HG03442 (cell line): ENCODE measurements around the gene PLXDC2.
"Not testable (repeated sequence)": the region's sequence is repeated elsewhere in the genome, so short reads cannot be mapped to it uniquely, and the experiment has no call there.

Experiments
- ATAC-seq: cut with Tn5 transposase; IDR thresholded peaks from one replicate; pipeline ENCODE4 v1.9.1; 2021; ENCODE audit warnings: mild to moderate bottlenecking, moderate library complexity; ENCODE audit not compliant: unreplicated experiment

The PLXDC2 gene

DNA sequence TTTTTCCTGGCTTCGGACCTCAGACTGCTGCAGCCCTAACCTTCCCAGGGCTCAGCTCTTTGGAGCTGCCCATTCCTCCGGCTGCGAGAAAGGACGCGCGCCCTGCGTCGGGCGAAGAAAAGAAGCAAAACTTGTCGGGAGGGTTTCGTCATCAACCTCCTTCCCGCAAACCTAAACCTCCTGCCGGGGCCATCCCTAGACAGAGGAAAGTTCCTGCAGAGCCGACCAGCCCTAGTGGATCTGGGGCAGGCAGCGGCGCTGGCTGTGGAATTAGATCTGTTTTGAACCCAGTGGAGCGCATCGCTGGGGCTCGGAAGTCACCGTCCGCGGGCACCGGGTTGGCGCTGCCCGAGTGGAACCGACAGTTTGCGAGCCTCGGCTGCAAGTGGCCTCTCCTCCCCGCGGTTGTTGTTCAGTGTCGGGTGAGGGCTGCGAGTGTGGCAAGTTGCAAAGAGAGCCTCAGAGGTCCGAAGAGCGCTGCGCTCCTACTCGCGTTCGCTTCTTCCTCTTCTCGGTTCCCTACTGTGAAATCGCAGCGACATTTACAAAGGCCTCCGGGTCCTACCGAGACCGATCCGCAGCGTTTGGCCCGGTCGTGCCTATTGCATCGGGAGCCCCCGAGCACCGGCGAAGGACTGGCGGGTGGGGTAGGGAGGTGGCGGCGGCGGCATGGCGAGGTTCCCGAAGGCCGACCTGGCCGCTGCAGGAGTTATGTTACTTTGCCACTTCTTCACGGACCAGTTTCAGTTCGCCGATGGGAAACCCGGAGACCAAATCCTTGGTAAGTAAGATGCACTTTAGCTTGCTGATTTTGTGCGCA, at the start of gene PLXDC2:
TSS of gene PLXDC2 (plus strand) at position 22 of the 820 bp plus-strand sequence.
- no peak for ATAC-seq

DNA sequence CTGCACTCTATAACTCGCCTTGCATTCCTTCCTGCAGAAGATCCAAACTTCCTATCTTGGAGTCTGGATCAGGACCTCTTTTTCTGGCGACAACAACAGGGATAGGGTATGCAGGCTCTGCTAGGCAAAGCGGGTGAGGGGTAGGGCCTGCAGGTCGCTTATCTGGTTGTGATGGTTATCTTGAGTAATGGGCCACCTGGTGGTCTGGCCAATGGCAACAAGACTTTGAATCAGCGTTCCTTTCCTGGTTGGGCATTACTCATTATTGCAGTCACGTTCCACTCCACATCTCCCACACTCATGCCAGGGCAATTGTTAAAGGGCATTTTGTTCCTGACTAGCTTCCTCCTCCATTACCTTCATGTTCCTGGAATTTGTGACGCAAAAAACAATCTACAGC, 48.4 kb upstream of the PLXDC2 start:
- ATAC-seq: no peak

DNA sequence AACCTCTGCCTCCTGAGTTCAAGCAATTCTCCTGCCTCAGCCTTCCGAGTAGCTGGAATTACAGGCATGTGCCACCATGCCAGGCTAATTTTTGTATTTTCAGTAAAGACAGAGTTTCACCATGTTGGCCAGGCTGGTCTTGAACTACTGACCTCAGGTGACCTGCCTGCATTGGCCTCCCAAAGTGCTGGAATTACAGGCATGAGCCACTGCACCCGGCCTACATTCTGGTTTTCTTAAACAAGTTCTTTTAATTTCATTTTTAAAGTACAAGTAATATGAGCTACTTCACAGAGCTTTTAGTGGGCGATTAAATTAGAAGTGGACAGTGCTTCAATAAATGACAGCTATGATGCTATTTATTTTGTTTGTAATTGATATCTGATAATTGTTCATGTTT, 46.4 kb upstream of the PLXDC2 start:
- not testable (repeated sequence) for ATAC-seq

DNA sequence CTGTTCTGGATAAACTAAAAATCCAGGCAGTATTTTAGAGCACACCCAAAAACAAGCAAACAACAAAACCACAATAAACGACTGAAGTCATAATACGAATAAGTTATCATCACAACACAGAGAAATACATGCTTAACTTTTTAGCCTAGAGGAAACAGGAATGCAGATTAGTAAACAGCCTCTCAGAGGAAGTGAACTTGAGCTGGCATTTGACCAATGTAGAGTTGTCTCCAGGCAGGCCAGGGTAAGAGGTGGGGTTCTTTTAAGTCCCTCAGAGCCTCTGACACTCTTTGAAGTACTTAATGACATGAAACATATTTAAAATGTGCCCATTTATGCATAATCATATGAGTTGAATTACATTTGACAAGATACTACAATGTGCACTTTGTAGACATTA, 43.3 kb upstream of the PLXDC2 start:
- ATAC-seq: no peak

DNA sequence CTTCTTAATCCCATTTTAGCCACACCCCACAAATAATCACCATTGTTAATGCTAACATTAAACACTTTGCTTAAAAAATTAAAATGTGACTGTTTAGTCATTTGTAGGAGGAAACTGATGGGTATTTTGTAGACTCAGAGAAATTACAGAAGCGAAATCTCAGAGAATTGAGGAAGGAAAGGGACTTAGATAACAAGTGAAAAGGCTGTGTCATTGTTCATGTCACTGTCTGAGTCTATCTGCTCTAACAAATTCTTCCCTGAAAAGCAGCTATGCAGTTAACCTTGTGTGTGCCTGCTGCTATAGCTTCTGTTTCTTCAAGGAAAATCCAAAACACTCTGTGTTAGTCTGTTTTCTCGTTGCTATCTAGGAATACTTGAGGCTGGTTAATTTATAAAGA, 40.9 kb upstream of the PLXDC2 start:
- ATAC-seq: no peak

DNA sequence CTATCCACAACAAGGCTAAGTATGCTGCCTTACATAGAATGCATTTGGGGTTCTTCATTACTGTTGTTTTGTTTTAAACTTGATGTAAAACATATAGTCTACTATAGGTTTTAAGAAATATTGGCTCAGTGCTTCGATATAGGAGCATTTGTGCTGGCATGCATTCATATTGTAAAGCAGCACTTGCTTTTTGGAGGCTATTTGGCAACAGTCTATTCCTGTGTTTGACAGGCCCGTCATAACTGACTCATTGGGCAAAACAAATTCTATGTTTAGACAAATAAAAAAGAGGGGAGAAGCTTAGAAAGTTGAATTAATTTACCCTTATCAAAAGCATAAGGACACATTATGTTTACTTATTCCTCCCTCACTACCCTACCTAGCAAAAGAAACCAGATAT, 38.4 kb upstream of the PLXDC2 start:
- no peak for ATAC-seq

DNA sequence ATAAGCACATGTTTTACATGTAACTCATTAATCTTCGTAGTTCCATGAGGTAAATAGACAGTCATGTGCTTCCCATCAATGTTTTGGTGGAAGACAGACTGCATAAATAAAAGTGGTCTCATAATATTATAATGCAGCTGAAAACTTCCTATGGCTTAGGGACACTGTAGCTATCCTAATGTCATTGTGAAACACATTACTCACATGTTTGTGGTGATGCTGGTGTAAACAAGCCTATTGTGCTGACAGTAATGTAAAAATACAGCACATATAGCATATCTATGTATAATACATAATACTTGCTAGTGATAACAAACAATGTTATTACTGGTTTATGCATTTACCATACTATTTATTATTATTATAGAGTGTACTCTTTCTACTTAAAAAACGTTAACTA, 37.2 kb upstream of the PLXDC2 start:
- no peak for ATAC-seq

DNA sequence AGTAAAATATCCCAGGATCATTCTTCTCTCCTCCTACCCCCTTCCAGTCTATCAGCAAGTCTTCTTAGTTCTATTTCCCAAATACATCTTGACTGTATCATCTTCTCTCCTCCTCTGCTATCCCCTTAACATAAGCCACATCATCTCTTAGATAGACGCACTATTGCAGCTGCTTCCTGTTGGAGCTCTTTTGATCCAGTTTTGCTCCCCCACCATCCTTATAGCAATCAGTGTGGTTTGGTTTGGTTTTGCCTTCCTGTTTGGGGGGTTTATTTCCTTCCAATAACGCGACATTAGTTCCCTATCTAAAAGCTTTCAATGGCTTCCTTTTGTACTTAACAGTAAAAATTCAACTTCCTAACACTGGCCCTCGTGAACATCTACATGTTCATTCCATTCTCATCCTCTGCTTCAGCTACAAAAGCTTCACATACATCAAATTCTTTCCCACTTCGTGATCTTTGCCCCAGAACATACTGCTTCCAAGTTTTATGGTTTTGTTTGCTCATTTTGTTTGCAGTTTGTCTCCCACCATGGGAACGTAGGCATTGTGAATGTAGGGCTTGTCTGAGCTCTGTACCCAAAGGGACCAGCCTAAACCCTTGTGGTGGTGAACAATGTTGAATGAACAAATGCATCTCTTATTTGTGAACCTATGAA, 33.7 kb upstream of the PLXDC2 start:
- no peak for ATAC-seq

DNA sequence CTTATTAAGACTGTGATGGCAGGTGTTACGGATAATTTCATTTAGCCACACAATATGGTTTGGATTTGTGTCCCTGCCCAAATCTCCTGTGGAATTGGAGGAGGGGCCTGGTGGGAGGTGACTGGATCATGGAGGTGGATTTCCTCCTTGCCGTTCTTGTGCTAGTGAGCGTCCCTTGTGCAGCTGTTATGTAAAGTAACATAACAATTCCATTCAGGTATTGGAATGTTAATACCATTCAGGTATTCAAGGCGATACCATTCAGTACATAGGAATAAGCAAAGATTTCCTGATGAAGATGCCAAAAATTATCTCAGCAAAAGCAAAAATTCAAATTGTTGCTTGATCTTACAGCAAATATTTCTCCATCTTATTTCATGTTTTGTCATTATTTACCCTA, 32.5 kb upstream of the PLXDC2 start:
- ATAC-seq: no peak

DNA sequence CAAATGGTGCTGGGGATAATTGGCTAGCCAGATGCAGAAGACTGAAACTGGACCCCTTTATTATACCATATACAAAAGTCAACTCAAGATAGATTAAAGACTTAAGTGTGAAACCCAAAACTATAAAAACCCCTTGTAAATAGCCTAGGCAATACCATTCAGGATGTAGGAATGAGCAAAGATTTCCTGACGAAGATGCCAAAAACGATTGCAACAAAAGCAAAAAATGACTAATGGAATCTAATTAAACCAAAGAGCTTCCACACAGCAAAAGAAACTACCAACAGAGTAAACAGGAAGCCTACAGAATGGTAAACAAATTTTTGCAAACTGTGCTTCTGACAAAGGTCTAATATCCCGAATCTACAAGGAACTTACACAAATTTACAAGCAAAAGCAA, 30.9 kb upstream of the PLXDC2 start:
- ATAC-seq: no peak

DNA sequence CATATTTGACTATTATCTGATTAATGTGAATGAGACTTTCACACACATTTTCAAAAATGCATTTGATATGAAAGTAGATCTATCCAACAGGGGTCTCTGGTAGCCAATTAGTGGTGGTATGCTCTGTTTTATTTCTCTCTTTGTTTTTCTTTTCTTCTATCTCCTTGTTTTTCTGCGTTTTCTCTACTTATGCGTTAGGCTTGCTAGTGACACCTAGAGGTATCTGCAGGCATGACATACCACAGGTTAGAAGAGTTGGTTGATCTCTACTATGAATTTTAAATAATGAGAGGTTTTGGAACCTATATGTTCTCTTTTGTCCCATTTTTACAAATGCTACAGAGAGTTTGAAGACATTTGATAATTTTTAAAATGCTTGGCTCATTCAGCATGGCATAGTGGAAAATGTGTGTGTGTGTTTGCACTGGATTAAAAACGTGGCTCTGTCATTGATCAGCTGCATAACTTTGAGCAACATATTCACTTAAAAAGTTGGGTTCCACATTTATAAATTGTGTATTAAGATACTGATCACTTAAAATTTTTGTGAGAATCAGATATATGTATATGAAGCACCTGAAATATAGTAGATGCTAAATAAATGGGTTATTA, 28.1 kb upstream of the PLXDC2 start:
- ATAC-seq: no peak

DNA sequence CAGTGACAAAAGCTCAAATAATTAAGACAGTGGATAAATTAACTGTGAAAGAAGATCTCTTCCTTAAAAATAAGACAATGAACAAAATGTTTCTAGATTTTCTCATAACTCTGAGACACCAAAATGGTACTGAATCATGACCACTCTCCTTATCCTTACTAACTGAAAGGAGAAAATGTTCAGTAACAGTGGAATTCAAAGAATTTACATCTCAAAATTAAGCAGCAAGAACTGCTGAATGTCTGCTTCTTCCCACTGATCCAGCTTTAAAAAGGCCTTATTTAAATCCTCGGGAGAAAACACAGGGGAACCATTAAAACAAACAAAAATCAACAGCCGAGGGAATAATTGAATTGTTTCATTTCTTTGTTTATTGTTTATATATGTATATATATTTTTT, 27.3 kb upstream of the PLXDC2 start:
- ATAC-seq: no peak

DNA sequence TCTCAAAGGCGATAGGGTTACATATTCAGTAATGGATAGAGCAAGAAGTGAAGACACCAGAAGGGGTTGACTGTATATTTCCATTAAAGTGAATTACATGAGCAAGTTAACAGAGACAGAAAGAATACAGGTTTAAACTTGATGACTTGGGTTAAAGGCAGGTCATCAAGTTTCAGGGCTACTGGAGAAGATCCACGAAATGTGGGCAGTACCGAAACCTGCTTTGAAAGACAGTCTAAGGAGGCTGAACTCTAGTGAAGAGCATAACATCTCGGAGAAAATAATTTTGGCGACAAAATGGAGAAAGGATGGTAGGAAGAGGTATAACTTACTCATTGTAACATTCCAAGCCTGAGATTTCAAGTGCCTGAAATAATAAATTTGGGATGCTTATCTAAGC, 26.6 kb upstream of the PLXDC2 start:
- ATAC-seq: no peak

DNA sequence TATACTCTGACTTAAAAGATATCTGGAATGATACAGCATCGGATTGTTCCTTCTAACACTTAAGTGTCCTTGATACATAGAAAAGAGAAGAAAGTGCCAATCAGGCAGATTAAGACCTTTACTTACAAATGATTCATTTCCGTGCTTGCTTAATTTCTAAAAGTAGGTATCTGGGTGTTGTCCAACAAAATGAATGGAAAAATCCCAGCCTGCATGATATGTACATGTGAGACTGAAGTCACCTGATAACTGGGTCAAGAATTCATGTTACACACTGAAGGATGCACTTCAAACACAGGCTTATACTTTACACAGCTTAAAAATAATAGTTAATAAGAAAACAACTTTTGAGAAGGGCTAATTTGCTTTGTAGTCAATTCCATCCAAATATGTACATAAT, 25.2 kb upstream of the PLXDC2 start:
- no peak for ATAC-seq

DNA sequence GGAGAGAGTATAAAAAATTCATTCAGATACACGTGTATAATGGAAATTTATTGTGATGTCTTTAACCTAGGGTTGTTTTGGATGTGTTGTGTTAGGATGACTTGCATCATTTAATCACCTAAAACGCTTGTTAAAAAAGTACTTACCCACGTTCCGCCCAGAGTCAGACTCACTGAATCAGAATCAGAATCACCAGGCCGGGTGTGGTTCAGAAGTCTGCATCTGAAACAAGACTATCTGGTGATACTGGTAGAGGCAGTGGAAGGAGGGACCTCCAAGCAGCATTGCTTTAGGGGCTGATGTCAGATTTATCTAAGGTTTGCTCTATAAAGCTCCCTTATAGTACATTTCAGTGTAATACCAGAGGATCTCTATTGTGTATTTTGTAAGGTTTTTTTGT, 20.5 kb upstream of the PLXDC2 start:
- ATAC-seq: no peak

DNA sequence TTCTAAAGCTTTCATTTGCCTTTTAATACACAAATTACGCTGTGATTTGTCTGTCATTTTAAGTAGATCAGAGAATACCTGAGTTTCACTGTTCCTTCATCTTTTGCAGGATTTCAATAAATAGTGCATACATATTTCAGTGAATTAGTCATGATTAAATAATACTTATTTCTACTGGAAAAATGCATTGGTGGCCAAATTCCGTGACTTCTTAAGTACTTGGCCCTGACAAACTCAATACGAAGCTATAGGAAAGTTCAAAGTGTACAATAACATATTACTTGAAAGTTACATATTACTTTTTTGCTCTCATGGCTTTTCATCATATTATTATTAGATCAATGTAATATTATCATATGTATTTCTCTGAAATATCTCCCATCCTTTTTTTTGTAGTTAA, 16.1 kb upstream of the PLXDC2 start:
- ATAC-seq: no peak

DNA sequence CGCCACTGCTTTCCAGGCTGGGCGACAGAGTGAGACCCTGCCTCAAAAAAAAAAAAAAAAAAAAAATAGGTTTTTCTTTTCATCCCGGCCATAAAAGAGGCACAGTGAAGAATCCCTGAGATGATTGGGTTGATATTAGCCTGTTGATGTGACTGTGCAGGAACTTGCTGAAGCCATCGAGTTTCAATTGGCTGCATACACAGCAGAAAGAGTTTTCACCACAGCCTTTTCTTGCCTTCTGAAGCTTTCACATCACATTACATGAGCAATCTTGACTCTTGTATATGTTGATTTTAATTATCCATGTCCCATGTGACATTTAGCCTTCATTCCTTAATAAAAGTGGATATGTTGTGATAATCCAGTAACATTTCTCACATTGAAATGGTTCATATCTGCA, 14.9 kb upstream of the PLXDC2 start:
- ATAC-seq: no peak

DNA sequence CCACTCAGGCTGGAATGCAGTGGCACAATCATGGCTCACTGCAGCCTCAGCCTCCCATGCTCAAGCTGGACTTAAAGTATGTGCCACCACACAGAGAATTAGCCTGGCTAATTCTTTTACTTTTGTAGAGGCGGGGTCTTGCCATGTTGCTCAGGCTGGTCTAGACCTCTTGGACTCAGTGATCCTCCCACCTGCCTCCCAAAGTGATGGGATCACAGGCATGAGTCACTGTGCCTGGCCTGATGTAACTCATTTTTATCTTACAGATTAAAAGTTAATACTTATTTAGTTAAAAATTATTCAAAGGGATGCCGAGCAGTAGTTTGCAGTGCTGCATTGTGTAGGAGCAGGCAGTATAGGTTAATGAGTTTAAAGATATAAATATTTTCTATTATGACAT, 12.6 kb upstream of the PLXDC2 start:
- ATAC-seq: no peak

DNA sequence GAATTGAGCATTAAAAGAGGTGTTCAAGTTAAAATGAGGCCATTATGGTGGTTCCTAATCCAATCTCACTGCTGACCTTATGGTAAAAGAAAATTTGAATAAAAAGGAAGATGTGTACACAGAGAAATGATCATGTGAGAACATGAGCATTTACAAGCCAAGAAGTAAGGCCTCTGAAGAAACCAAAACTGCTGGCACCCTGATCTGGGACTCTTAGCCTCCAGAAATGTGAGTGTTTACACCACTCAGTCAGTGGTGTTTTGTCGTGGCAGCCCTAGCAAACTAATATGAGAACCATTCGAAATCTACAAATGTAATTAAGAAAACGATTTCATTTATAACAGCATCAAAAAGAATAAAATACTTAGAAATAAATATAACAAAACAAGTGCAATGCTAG, 6.8 kb upstream of the PLXDC2 start:
- ATAC-seq: no peak

DNA sequence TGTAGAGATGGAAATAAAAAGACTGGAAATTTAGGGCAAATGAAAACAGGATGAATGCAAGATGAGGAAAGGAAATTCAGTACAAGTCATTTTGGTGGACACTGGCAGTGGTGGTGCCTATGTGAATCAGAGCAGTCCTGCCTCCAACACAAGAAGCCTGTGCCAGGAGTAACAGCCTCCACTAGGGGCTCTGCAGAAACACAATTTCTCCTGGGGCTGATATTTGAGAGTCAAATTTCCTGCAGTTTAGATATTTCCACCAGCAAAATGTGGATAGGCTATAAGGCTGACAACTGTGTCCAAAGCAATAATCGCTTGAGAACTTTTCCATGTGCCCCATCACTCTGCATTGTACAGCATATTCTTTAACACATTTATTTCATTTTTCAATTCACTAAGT, 4.7 kb upstream of the PLXDC2 start:
- ATAC-seq: no peak

DNA sequence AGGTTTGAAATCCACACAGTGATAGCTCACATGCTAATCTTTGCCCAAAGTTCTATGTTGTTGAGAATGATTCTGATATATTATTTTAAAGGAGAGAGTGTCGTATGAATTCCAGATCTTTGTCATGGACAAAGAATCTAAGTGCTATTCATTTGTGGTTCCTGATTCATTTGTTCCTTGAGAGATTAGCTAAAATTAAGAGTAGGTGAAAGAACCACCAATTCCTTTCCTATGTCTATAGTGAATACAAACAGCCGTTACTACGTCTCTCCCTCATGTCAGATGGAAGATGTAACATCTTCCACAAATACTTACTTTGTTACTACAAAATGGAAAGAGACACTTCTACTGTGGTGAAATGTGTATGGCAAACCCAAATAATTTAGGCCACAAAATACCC, 3.3 kb upstream of the PLXDC2 start:
- ATAC-seq: no peak

DNA sequence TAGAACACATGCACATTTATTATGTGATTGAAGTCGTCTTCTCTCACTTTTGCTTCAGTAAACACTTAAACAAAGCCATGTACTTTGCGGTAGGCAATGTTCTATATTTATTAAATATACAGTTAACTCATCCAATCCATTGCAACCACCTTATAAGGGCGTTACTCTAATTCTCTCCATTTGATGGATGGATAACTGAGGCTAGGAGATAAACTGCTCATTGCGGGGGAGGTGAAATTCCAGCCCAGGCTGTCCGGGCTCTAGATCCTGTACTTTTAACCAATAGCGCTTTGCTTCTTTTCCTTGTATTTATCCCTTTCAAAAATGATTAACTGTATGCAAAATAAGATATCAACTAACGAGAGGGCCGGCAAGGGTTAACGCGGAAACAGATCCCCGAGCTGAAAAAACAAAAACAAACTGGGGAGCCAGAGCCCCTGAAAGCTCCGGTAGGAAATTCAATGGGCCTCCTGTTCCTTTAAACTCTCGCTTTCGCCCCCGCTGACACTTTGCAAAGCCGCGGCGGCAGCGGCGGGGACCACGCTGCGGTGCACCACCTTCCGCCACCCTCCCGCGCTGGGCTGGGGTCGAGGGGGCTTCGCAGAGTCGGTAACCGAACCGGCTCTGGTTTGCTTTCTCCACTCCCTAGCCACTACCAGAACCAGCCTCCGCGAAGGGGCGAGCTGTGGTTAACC, 1.0 kb upstream of the PLXDC2 start:
- no peak for ATAC-seq
